WI38 (cell line): ENCODE measurements around the gene MEOX1.

Source experiments
- H3K4me3 ChIP-seq: 2 replicates; pipeline ENCODE4 v1.5.1; 2011; ENCODE audit warnings: low read depth, mild to moderate bottlenecking, control low read depth, low read length
- TF ChIP-seq, protein P1 (sequence below): IDR thresholded peaks from 2 replicates; pipeline ENCODE4 v1.5.1; 2012; ENCODE audit warnings: low read depth, mild to moderate bottlenecking, control low read depth, low read length

MEOX1 gene

GRCh38 chr17:43601280-43602039 lies 60.3 kb downstream of the MEOX1 start:
- TF ChIP-seq, protein P1, sequence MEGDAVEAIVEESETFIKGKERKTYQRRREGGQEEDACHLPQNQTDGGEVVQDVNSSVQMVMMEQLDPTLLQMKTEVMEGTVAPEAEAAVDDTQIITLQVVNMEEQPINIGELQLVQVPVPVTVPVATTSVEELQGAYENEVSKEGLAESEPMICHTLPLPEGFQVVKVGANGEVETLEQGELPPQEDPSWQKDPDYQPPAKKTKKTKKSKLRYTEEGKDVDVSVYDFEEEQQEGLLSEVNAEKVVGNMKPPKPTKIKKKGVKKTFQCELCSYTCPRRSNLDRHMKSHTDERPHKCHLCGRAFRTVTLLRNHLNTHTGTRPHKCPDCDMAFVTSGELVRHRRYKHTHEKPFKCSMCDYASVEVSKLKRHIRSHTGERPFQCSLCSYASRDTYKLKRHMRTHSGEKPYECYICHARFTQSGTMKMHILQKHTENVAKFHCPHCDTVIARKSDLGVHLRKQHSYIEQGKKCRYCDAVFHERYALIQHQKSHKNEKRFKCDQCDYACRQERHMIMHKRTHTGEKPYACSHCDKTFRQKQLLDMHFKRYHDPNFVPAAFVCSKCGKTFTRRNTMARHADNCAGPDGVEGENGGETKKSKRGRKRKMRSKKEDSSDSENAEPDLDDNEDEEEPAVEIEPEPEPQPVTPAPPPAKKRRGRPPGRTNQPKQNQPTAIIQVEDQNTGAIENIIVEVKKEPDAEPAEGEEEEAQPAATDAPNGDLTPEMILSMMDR: no peak
- H3K4me3 ChIP-seq: no peak overlapping the region

DNA sequence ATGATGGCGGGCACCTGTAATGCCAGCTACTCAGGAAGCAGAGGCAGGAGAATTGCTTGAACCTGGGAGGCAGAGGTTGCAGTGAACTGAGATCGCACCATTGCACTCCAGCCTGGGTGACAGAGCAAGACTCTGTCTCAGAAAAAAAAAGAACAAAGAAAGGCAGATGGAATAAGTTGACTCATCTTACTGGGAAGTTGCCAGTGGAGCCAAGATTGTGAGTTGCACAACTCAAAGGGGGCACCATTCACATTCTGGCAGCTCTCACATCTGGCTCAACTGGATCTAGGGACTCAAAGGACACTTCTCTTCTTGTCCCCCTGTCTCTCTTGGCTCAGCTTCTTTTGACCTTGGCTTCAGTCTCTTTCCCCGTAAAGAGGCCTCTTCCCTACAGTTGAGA lies 61.9 kb downstream of the MEOX1 start:
- TF ChIP-seq, protein P1: no peak
- H3K4me3 ChIP-seq: no peak overlapping the region

DNA sequence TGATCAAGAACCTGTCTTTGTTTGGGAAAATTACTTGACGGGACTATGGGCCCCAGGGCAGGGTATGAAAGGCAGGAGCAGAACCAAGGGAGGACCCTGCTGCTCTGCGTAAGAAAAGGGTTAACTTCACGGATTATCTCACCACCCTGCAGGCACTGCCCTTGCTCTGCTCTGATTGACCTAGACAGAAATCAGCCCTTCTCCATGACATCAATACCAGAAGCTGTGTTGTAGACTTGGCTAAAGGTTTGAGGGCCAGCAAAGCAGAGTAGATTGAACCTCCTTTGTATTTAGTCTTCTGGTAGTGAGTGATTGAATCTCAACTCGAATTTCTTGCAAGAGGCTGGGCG lies 62.7 kb downstream of the MEOX1 start:
- TF ChIP-seq, protein P1: no peak
- no peak overlapping the region for H3K4me3 ChIP-seq

DNA sequence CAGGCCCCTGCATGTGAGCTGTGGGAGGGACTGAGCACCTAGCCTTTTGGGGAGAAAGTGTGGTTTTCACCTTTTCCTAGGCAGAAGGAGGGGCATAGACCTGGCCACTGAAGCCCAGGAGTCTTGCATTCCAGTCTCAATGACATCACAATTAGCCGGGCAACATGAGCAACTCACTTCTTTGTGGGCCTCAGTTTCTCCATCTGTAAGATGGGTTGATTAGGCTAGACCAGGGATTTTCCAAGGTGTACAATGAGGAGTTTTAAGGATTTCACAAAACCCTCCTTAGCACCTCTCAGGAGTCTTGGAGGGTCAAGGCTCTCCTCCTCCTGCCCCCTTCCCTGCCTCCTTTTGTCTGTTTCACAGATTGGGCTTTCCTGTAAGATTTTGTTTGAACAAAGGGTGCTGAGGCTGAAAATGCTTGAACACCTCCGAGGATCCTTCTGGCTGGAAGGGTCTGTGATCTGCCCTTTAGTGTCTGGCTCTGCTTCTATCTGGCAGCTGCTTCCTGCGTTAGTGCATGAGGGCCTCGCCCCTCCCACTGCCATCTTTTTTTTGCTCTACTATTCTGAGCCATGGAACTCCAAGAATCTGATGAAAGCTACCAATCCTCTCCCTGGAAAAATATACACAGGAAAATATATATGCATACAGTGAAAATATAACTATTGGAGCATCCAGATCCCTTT lies 63.2 kb downstream of the MEOX1 start:
- H3K4me3 ChIP-seq: no peak overlapping the region
- TF ChIP-seq, protein P1: no peak

GRCh38 chr17:43597624-43598356 lies 63.9 kb downstream of the MEOX1 start:
- TF ChIP-seq, protein P1: no peak
- no peak overlapping the region for H3K4me3 ChIP-seq

GRCh38 chr17:43595466-43595865 lies 66.3 kb downstream of the MEOX1 start:
- TF ChIP-seq, protein P1: no peak

More at GRCh38 chr17:43595466-43595865, 66.3 kb downstream of the MEOX1 start:
- H3K4me3 ChIP-seq: no peak overlapping the region
